ENCODE results near the gene DMWD. TPM values are rescaled to one million over a fixed set of nuclear protein-coding genes. Genes with fewer than 3 reads are reported as not detected.

Gene DMWD
- polyA plus RNA-seq, 1 experiment = 13.9 TPM

DNA sequence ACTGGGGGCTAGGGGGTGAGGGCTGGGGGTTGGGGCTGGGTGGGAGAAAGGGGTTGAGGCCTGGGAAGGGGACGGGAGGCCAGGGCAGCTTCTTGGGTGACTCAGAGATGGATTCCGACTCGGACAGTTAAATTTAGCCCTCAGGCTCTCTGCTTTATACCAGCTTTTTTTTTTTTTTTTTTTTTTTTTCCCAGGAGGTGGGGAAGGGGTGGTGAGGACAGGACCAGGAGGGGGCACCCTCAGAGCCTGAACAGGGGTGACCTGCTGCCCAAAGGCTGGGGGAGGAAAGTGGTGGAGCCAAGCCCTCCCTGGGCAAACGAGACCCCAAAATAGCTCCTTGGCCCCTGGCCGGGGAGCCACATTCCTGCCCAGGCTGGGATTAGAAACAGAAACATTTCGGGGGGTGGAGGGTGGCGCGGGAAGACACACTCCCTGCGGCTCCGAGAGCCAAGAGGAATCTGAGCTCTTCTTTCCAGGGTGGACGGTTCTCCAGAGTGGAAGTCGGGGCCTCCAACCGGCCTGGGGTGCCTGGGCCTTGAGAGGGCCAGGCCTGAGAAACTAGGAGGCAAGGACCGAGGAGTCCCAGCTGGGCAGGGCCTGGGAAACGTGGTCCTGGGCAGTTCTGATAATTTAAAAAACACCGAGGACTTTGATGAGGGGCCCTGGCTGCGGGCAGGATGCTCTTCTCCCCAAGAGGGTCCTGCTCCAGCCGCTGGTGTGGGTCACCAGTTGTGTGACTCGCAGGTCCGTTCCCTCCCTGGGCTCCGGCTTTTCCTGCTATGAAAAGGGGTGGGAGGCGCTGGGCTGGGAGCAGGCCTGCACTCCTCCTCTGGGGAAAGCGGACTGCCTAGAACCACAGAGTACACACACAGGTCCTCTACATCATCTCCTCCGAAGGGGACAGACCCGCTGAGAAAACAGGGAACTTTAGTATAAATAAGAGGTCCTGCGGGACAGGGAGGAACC lies 9.5 kb downstream of the DMWD start:
- H3K4me3 ChIP-seq (ENCODE audit: low read depth, low read length) = peak overlapping the region; percentile 62
- CTCF ChIA-PET = interaction anchor here (0.6 to 2.0 kb wide), 9 partner anchors 13 to 146 kb away, joined by 4 to 20 read pairs (median 6); partner anchors contain the start of genes SIX5 and SNRPD2
- TF ChIP-seq, protein P1, sequence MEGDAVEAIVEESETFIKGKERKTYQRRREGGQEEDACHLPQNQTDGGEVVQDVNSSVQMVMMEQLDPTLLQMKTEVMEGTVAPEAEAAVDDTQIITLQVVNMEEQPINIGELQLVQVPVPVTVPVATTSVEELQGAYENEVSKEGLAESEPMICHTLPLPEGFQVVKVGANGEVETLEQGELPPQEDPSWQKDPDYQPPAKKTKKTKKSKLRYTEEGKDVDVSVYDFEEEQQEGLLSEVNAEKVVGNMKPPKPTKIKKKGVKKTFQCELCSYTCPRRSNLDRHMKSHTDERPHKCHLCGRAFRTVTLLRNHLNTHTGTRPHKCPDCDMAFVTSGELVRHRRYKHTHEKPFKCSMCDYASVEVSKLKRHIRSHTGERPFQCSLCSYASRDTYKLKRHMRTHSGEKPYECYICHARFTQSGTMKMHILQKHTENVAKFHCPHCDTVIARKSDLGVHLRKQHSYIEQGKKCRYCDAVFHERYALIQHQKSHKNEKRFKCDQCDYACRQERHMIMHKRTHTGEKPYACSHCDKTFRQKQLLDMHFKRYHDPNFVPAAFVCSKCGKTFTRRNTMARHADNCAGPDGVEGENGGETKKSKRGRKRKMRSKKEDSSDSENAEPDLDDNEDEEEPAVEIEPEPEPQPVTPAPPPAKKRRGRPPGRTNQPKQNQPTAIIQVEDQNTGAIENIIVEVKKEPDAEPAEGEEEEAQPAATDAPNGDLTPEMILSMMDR (IDR thresholded peaks at IDR 0.05; ENCODE audit: low read depth, low read length) = 0 out of 2 replicates have a peak, but pooled peaks have one; percentile 11
- no peaks in the 10 kb centered on the region for H3K9me3 ChIP-seq (ENCODE audit: control insufficient read depth, insufficient read depth, low read length)
- POLR2A ChIA-PET = interaction anchor here (0.6 to 2.8 kb wide), 16 partner anchors 8 to 1946 kb away, joined by 3 to 41 read pairs (median 5); partner anchors contain the start of genes DMWD, FBXO46, SIX5 and SYMPK
- DNase-seq (ENCODE audit: low read depth, low spot score) = no peak
- H3K27me3 ChIP-seq (ENCODE audit: control insufficient read depth, insufficient read depth, low read length) = no peaks in the 10 kb centered on the region
- peak overlapping the region; percentile 94 for H3K27ac ChIP-seq (ENCODE audit: low read depth, low read length)

DNA sequence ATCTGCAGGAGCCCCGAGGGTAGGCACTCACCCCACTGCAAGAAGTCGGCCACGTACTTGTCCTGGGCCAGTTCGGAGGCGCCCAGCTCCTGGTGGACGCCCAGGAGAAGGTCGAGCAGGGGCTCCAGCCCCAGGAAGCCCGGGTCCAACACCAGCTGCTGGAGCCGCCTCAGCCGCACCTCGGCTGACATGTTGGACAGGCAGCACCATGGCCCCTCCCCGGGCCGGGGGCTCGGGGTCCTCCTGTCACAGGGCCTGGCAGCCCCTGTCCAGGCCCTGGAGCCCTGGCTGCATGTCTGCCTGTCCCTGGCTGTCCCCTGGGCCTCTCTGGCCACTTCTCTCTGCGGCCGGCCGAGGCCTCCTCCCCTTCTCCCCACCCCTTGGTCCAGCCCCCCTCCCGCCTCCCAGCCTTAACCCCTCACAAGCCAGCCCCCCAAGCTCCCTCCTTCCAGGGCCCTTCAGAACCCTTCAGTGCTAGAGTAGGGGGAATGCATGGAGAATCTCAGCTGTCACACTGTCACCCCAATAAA lies 10.4 kb downstream of the DMWD start, which contains the start of gene DMPK:
TSS of gene DMPK (minus strand) at position 329 of the 530 bp plus-strand sequence. CDS start at position 191, 138 bp downstream.
- DNase-seq (ENCODE audit: low read depth, low spot score) = no peak
- CTCF ChIA-PET = interaction anchor here (0.5 to 1.9 kb wide), 12 partner anchors 12 to 922 kb away, joined by 3 to 20 read pairs (median 4); partner anchors contain the start of genes SIX5 and SNRPD2
- peak within 1 kb of the TSS; percentile 94 for H3K27ac ChIP-seq (ENCODE audit: low read depth, low read length)
- POLR2A ChIA-PET = interaction anchor here (0.6 to 2.8 kb wide), 17 partner anchors 9 to 1947 kb away, joined by 3 to 41 read pairs (median 5); partner anchors contain the start of genes DMWD, FBXO46, SIX5 and SYMPK
- H3K4me3 ChIP-seq (ENCODE audit: low read depth, low read length) = peak within 1 kb of the TSS; percentile 62
- TF ChIP-seq, protein P1 (IDR thresholded peaks at IDR 0.05; ENCODE audit: low read depth, low read length) = no peak
- H3K9me3 ChIP-seq (ENCODE audit: control insufficient read depth, insufficient read depth, low read length) = no peaks in the 10 kb centered on the region; the same call in 1 of the 2 replicates
- H3K27me3 ChIP-seq (ENCODE audit: control insufficient read depth, insufficient read depth, low read length) = no peaks in the 10 kb centered on the region

DNA sequence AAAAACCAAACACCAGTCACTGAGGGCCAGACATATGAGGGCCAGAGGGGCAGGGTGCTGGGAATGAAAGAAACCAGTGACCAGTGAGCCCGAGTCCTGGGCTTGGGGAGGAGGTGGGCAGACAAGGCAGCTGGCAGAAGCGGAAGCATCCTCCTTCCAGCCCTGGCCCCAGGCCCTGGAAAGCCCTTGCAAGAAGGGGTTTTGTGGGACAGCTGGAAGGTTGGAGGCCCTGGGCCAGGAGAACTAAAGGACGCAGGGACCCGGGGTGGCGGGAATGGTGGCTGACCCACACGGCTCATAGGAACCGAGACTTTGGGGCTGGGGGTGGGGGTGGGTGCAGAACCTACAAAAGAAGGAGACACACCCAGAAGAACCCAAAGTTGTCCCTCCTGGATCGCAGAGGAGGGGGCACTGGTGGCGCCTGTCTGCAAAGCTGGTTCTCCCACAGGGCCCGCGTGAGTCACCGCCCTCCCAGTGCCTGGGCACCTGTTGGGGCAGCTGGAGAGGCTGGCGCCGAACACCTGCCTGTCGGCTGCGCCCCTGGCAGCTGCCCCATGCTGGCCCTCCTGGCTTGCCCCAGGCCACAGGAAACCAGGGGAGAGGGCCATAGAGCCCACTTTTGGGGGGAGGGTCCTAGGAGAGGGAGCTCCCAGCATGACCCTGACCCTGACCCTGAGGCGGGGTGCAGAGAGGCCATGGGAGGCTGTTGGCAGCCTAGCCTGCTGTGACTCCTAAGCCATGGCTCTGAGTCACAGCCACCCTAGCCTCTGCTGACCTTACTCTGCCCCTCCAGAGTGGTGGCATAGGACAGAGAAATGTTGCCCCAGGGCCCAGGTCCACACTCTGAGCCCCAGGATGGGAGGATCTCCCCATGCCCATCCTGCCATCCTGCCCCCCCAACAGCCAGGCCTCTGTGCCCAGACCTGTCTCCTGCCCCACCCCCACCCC lies 11.2 kb downstream of the DMWD start:
- TF ChIP-seq, protein P1 (IDR thresholded peaks at IDR 0.05; ENCODE audit: low read depth, low read length) = no peak
- H3K27me3 ChIP-seq (ENCODE audit: control insufficient read depth, insufficient read depth, low read length) = no peaks in the 10 kb centered on the region
- ChIA-PET POLR2A (interaction anchor here (0.6 to 2.8 kb wide), 4 partner anchors 11 to 200 kb away, joined by 3 to 41 read pairs (median 24); partner anchors contain the start of genes DMWD and SIX5), CTCF (interaction anchor here (0.6 to 1.9 kb wide), 4 partner anchors 12 to 923 kb away, joined by 3 to 20 read pairs (median 4); partner anchors contain the start of gene SIX5)
- H3K27ac ChIP-seq (ENCODE audit: low read depth, low read length) = peak overlapping the region; percentile 39
- no peak for DNase-seq (ENCODE audit: low read depth, low spot score)
- no peaks in the 10 kb centered on the region; the same call in 1 of the 2 replicates for H3K9me3 ChIP-seq (ENCODE audit: control insufficient read depth, insufficient read depth, low read length)
- H3K4me3 ChIP-seq (ENCODE audit: low read depth, low read length) = peak overlapping the region; percentile 62

DNA sequence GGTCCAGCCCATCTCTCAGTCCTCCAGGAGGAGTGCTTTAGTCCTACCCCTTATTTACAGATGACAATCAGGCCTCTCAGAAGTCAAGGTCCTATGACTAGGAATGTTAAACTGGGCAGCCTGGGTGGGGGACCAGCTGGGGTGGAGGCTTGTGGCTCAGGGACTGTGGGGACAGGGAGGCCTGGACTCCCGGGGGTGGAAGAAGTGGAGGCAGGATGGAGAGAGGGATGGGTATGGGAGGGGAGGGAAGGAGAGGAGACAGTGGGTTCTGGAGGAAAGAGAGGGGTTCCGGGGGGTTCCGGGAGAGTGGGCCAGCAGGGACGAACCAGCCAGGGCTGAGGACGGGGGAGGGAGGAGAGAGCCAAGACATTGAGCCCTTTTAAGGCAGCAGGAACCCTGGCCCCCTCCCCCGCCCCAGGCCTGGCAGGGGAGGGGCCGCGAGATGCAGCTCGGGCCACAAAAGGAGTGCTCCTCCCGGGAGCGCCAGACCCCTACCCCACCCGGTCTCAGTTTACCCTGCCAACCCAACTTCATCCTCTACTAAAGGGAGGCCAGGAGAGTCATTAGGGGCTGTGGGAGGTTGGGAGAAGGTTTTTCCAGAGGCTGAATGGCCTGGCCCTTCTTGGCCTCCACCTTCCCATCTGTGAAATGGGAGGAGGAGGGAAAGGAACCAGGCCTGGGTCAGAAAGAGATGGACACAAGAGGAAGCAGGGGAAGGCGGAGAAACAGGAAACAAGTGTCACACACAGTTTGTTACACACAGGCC lies 12.0 kb downstream of the DMWD start:
- TF ChIP-seq, protein P1 (IDR thresholded peaks at IDR 0.05; ENCODE audit: low read depth, low read length) = no peak
- no peak overlapping the region for H3K27ac ChIP-seq (ENCODE audit: low read depth, low read length)
- H3K27me3 ChIP-seq (ENCODE audit: control insufficient read depth, insufficient read depth, low read length) = no peaks in the 10 kb centered on the region
- ChIA-PET POLR2A (interaction anchor here (2.8 kb wide), 1 partner anchor 12 kb away, joined by 36 read pairs; the partner anchor contains the start of gene DMWD), CTCF (no interaction called here)
- DNase-seq (ENCODE audit: low read depth, low spot score) = no peak
- H3K4me3 ChIP-seq (ENCODE audit: low read depth, low read length) = peak overlapping the region; percentile 62
- no peaks in the 10 kb centered on the region; the same call in 1 of the 2 replicates for H3K9me3 ChIP-seq (ENCODE audit: control insufficient read depth, insufficient read depth, low read length)
